GM21390 (cell line): ENCODE results near the gene CDK19.
A peak's percentile ranks its signal among the peaks of the same experiment; 100 is the strongest.

Experiments
- ATAC-seq: cut with Tn5 transposase; IDR thresholded peaks from one replicate; pipeline ENCODE4 v1.9.1; 2021; ENCODE audit not compliant: unreplicated experiment

Gene CDK19

GRCh38 chr6:110705543-110705942 is 109.7 kb downstream of the CDK19 start:
- ATAC-seq = peak; percentile 50

GRCh38 chr6:110703906-110704594 is 111.2 kb downstream of the CDK19 start:
- ATAC-seq = no peak

DNA sequence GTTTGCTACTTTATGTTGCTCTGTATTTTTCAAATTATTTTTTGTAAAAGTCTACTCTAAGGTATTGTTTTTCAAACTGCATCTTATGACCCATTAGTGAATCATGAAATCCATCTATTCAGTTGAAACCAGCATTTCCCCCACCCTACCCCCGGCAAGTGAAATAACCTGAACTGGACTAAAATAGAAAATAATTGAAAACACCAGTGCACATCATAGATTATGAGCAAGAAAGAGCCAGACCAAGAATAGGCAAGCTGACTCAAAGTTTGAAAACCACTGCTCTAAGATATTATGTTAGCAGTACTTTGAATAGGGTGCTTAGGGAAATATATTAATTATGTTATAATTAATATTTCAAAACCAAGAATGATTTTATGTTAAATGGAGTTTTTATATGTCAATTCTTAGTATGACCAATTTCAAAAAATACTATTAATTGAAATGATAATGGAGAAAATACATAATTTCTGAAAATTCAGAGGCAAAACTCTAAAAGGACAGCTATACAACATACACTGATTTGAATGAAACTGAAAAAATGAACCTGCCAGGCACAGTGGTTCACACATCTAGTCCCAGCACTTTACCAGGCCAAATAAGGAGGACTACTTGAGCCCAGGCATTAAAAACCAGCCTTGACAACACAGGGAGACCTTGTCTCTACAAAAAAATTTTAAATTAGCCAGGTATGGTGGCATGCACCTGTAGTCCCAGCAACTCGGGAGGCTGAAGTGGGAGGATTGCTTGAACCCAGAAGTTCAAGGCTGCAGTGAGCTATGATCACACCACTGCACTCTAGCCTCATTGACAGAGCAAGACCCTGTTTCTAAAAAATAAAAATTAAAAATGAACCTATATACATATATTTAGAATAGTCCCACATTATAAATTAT is 112.0 kb downstream of the CDK19 start:
- peak; percentile 63 for ATAC-seq

DNA sequence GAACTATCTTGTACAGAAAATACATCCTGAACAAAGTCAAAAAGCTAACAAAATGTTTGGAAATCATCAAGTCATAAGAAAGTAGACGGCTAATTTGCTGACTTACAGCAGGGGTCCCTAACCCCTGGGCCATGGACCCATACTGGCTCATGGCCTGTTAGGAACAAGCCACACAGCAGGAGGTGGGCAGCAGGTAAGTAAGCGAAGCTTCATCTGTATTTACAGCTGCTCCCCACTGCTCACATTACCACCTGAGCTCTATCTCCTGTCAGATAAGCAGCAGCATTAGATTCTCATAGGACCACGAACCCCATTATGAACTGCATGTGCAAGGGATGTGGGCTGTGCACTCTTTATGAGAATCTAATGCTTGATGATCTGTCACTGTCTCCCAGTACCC is 115.5 kb downstream of the CDK19 start:
- ATAC-seq = no peak

GRCh38 chr6:110693994-110694393 is 121.3 kb downstream of the CDK19 start:
- no peak for ATAC-seq

DNA sequence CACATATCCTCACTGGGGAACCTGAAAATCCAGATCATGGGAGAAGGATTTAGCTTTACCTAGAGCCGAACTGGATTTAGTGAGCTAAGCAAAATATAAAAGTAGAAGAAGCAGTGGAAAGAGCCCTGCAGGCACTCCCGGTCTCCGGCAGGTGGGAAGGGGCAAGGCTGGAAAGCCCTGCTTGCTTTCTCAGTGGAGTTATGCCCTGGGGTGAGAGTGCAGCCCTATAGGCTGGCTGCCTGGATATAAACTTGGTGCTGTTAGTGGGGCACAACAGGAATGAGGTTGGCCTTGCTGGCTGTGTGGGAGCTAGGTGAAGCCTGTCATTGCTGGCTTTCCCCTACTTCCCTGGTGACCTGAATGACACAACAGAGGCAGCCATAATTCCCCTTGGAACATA is 122.0 kb downstream of the CDK19 start:
- ATAC-seq = no peak

DNA sequence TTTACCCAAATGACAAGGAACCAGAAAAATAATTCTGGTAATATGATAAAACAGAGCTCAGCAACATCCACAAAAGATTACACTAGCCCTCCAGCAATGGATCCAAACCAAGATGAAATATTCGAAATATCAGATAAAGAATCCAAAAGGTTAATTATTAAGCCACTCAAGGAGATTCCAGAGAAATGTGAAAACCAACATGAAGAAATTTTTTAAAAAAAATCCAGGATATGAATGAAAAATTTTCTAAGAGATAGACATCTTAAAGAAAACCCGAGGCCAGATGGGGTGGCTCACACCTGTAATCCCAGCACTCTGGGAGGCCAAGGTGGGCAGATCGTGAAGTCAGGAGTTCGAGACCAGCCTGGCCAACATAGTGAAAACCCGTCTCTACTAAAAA is 124.4 kb downstream of the CDK19 start:
- ATAC-seq = no peak

DNA sequence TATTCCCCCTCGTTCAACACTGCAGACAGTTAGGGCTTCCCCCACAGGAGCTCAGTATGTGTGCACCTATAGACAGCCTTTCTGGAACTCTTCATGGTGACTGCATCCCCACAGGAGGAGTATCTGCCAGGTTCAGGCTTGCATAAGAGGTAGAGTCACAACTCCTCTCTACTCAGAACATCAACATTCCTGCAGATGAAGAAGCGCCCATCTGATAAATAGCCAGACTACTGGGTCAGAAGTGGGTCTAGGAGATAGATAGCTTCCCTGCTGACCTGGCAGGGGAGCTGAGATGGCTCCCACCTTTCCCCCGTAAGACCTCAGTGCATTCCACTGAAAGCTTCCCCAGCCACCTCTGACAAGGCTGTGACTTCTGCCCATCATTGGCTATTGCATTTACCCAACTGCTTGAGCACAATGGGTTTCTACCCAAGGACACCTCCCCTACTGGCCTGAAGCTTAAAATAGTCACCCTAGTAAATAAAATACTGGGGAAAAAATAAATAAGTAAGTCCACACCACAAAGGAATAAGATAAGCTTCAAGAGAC is 125.1 kb downstream of the CDK19 start:
- ATAC-seq = no peak

DNA sequence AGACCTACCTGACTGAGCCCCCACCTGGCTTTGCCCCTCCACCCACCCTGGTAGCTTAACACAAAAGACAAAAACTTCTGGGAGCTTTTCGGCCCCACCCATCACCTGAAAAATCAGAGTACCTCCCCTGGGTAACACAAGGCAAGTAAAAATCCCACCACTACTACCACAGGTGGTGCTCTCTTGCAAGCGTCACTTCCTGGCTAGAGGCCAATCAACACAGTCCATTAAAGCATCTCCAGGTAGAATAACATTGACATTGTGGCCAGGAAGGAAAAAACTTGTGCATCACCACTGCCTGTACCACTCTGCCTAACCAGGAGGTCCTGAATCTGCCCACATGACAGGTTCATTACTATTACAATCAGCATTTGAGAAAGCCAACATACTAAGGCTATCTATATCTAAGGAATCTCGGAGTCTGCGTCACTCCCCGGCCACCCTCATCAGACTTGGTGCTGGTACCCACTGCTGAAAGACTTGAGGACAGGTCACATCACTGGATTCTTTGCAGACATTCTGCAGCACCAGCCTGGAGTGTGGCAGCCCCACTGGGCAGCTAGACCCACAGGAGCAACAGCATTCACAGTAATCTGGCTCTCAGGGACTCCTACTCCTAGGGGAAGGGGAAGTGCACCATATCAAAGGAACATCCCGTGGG is 125.9 kb downstream of the CDK19 start:
- no peak for ATAC-seq

GRCh38 chr6:110688661-110689268 is 126.5 kb downstream of the CDK19 start:
- no peak for ATAC-seq

GRCh38 chr6:110687326-110687725 is 127.9 kb downstream of the CDK19 start:
- no peak for ATAC-seq

- no peak for ATAC-seq
Observed at GRCh38 chr6:110683241-110683640, 132.0 kb downstream of the CDK19 start.

- peak; percentile 97 for ATAC-seq
Observed at GRCh38 chr6:110682460-110682853, 132.8 kb downstream of the CDK19 start.

DNA sequence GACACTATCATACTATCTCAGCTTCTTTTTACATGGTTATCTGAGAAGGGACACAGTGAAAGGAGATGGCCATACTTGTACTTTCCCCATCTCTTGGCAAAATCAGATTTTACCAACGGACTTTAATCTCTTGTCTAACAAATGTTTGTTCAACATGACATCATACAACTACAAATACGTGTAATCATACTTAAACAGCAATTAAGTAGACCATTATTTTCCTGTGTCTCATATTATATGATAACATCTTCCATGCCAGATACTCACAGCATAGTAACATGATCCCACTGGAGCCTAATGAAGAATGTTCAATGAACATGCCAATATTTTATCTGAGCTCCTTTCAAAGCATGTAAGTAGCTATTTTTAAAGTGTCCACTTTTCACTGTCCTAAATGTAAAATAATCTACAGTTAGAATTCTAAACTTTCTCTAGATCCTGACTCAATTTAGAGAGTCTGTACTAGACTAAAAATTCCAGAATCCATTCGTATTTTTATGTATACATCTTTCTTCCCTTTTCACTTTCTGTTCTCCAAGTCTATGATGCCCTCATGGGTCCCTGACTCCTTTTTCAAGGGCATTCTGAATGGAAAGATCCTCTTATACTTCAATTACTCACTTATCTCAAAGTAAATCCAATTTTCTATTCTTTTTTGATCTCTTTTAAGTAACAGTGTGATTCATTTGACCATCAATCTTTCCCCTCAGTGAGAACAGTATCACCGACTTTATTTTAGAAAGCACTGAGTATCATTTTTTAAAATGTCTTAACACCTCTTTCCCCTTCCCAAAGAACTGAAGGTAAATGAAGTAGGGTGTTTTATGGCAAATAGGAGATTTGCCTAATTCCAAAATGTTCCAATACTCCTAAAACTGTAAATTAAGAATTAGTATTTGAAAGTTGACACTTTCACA is 133.5 kb downstream of the CDK19 start:
- no peak for ATAC-seq

DNA sequence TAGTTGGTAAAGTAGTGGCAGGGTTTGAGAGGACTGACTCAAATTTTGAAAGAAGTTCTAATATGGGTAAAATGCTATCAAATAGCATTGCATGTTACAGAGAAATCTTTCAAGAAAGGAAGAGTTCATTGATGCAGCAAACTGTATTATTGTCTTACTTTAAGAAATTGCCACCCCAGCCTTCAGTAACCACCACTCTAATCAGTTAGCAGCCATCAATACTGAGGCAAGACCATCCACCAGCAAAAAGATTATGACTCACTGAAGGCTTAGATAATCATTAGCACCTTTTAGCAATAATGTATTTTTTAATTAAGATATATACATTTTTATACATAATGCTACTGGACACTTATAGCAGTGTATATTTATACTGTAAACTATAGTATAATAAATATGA is 138.9 kb downstream of the CDK19 start:
- ATAC-seq = no peak

DNA sequence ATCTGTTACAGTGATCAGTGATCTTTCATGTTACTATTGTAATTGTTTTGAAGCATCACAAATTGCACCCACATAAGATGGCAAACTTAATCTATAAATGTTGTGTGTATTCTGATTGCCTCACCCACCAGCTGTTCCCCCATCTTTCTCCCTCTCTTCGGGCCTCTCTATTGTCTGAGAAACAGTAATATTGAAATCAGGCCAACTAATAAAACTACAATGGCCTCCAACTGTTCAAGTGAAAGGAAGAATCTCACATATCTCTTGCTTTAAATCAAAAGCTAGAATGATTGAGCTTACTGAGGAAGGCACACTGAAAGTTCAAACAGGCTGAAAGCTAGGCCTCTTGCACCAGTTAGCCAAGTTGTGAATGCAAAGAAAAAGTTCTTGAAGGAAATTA is 141.2 kb downstream of the CDK19 start:
- ATAC-seq = no peak

DNA sequence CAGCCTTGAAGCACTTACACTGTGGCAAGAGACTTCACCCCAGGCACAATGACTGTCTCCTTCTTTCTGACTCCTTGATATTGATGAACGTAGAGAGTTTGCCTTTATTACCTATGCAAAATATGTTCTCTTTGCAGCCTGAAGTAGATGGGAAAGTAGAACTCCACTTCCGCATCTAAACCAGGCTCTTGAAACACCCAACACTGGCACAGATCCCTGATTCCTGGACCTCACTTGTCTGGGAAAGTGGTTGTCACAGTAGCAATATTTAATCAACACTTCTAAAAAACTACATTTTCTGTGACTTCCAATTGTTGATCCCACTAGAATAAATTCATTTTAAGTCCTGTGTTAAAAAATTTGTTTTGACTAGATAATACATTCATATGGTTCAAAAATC is 143.1 kb downstream of the CDK19 start:
- no peak for ATAC-seq

GRCh38 chr6:110671447-110671846 is 143.8 kb downstream of the CDK19 start:
- no peak for ATAC-seq

DNA sequence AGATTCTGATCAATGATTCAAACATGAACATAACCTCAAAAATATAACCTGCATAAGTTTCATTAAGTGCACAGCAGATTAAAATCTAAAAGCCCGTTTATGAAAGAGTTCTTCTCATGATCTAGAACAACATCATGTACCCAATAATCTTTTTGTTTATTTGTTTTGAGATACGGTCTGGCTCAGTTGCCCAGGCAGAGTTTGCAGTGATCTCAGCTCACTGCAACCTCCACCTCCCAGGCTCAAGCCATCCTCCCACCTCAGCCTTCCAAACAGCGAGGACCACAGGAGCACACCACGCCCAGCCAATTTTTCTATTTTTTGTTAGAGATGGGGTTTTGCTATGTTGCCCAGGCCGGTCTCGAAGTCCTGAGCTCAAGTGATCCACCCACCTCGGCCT is 149.7 kb downstream of the CDK19 start:
- no peak for ATAC-seq

DNA sequence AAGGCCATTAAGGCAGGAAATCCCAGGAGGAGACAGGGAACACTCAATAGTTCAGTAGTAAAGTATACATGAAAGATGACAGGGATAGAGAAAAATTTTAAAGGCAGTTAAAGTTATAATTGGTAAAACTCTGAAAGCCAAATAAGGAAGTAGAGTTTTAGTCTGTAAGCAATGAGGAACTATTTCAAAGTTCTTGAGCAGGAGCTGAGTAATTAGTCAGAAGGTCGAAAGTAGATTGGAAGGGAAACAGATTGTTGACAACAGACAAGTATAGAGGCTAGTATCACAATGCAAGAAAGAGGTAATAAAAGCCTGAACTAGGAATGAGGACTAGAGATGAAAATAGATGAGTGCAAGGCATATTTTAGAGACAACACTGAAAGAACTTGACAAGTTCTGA is 150.3 kb downstream of the CDK19 start:
- ATAC-seq = no peak
